ENCODE data around the gene CCIN.

Gene CCIN

DNA sequence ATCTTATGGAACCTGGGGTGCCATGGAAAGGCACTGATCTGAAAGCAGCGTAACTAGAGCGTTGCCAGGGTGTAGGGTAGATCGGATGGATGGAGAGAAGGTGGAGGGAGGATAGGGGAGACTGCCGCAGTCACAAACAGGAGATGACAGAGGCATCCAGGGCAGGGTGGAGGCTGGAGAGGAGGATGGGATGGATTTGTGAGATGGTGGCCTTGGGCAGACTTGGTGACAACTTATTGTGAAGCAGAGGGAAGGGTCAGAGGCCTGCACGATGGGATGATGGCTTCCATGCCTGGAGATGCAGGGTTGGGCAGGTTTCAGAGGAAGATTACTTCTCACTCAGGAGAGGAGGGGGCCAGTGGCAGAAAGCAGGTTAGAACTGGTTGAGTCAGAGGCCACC is 30.3 kb upstream of the CCIN start:
- H3K9me3 ChIP-seq (ENCODE audit: control insufficient read depth in 5 of 5, low read length in 5 of 5): no peaks in the 10 kb centered on the region
- peaks cover 0 to 9% (median 2%) of the 10 kb centered on the region in 5 donors for H3K36me3 ChIP-seq (ENCODE audit: control insufficient read depth in 5 of 5, insufficient read depth in 5 of 5, low read length in 5 of 5)
- peak overlapping the region in 2 of 5 donors; percentile 2 to 39 for H3K9ac ChIP-seq (ENCODE audit: low read length in 5 of 5)
- H3K4me3 ChIP-seq (ENCODE audit: low read depth in 1 of 5, low read length in 5 of 5): no peak overlapping the region
- peaks cover 0 to 2% (median 0%) of the 10 kb centered on the region in 5 donors for H3K27me3 ChIP-seq (ENCODE audit: control insufficient read depth in 5 of 5, insufficient read depth in 4 of 5, low read length in 5 of 5)
- no peak overlapping the region for H3K27ac ChIP-seq (ENCODE audit: low read depth, low read length)
- H3K4me1 ChIP-seq (ENCODE audit: control insufficient read depth in 5 of 5, insufficient read depth in 5 of 5, low read length in 5 of 5): peaks cover 15 to 82% (median 73%) of the 10 kb centered on the region in 5 donors

DNA sequence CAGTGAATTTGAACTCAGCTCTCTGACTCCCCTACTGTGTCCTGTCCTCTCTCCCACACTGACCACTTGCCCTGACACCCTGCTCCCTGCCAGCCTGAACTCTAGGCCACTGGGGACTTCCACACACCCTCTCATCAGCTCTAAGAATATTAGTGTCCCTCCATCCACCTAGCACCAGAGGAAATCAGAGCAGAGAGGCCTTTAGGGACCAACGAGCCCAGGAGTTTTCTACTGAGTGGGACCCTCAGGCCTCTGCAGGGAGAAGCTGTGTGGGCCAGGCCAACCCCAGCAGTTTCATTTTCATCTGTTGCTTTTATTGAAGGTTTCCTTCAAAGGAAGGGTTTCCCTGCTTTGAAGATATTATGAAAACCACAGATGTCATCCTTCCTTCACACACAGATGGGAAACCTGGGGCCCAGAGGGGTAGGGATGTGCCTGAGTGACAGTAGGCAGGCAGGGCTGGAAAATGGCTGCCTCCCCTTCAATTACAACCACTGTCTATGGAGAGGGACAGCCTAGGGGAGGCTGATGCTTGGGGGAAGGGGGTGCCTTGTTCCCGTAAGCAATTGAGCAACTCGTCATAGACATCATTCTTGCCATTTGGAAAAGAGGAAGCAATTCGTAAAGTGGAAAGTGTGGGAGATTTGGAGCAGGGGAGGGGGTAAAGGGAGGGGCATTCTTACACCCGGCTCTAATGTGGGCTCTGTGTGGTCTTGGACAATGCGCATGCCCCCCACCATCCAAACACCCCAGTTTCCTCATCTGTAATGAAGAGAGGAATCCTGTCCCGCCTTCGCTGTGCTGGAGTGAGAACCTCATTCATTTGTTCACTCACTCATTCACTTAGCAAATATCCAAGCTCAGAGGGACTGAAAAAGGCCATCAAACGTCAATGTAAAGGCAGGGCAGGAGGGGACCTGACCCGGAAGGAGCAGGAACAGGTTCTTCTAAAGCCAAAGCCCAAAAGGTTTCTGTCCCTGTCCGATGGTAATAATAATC is 28.8 kb upstream of the CCIN start:
- Histone ChIP-seq H3K9ac (ENCODE audit: low read length in 5 of 5) (peak overlapping the region in 4 of 5 donors; percentile 26 to 59 (median 42)), H3K27ac (ENCODE audit: low read depth, low read length) (peak overlapping the region; percentile 17), H3K4me1 (ENCODE audit: control insufficient read depth in 5 of 5, insufficient read depth in 5 of 5, low read length in 5 of 5) (peaks cover 15 to 90% (median 73%) of the 10 kb centered on the region in 5 donors)

DNA sequence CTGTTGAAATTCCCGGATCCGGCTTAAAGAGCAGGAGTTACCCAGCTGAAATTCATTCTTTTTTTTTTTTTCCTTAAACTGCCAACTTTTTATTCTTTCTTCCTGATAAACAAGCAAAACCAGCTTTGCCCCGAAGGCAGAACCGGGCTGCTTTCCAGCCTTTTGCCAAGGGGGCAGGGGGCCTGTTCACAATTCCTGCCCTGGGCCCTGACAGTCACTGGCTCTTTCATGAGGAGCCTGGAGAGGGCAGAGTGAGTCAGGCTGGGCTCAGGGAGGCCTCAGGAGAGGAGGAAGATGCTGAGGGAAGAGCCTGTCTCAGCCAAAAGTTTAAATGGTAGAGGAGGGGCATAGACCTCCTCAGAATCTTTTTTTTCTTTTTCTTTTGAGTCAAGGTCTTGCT is 27.9 kb upstream of the CCIN start:
- Histone ChIP-seq H3K9ac (ENCODE audit: low read length in 5 of 5) (peak overlapping the region in 2 of 5 donors; percentile 14 to 38), H3K27ac (ENCODE audit: low read depth, low read length) (no peak overlapping the region), H3K27me3 (ENCODE audit: control insufficient read depth in 5 of 5, insufficient read depth in 4 of 5, low read length in 5 of 5) (no peaks in the 10 kb centered on the region), H3K4me1 (ENCODE audit: control insufficient read depth in 5 of 5, insufficient read depth in 5 of 5, low read length in 5 of 5) (peaks cover 15 to 81% (median 65%) of the 10 kb centered on the region in 5 donors), H3K4me3 (ENCODE audit: low read depth in 1 of 5, low read length in 5 of 5) (no peak overlapping the region), H3K9me3 (ENCODE audit: control insufficient read depth in 5 of 5, low read length in 5 of 5) (peaks cover 0 to 3% (median 0%) of the 10 kb centered on the region in 5 donors), H3K36me3 (ENCODE audit: control insufficient read depth in 5 of 5, insufficient read depth in 5 of 5, low read length in 5 of 5) (peaks cover 0 to 9% (median 2%) of the 10 kb centered on the region in 5 donors)

More for the DNA sequence above, 28.8 kb upstream of the CCIN start:
- Histone ChIP-seq H3K9me3 (ENCODE audit: control insufficient read depth in 5 of 5, low read length in 5 of 5) (no peaks in the 10 kb centered on the region), H3K36me3 (ENCODE audit: control insufficient read depth in 5 of 5, insufficient read depth in 5 of 5, low read length in 5 of 5) (peaks cover 0 to 9% (median 2%) of the 10 kb centered on the region in 5 donors), H3K4me3 (ENCODE audit: low read depth in 1 of 5, low read length in 5 of 5) (peak overlapping the region in 2 of 5 donors; percentile 9 to 18), H3K27me3 (ENCODE audit: control insufficient read depth in 5 of 5, insufficient read depth in 4 of 5, low read length in 5 of 5) (peaks cover 0 to 2% (median 0%) of the 10 kb centered on the region in 5 donors)

DNA sequence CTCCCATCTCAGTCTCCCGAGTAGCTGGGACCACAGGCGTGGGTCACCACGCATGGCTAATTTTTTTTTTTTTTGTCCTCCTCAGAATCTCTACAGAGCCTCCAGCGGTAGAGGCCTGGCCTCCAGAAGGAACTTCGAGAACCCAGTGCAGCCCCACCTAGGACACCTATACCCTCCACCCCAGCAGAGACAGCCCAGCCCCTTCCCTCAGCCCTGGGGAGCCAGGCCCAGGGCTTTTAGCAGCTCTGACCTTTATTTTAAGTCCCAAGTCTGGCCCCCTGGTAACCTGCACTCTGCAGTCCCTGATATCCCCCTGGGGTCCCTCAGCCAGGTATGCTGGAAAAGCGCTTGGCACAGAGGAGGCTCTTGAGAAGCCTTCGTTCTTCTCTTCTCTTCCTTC is 27.4 kb upstream of the CCIN start:
- peaks cover 0 to 3% (median 0%) of the 10 kb centered on the region in 5 donors for H3K9me3 ChIP-seq (ENCODE audit: control insufficient read depth in 5 of 5, low read length in 5 of 5)
- peak overlapping the region; percentile 75 for H3K27ac ChIP-seq (ENCODE audit: low read depth, low read length)
- peak overlapping the region in 2 of 5 donors; percentile 21 to 55 for H3K9ac ChIP-seq (ENCODE audit: low read length in 5 of 5)
- H3K27me3 ChIP-seq (ENCODE audit: control insufficient read depth in 5 of 5, insufficient read depth in 4 of 5, low read length in 5 of 5): no peaks in the 10 kb centered on the region
- peaks cover 15 to 80% (median 64%) of the 10 kb centered on the region in 5 donors for H3K4me1 ChIP-seq (ENCODE audit: control insufficient read depth in 5 of 5, insufficient read depth in 5 of 5, low read length in 5 of 5)
- H3K36me3 ChIP-seq (ENCODE audit: control insufficient read depth in 5 of 5, insufficient read depth in 5 of 5, low read length in 5 of 5): peaks cover 0 to 9% (median 2%) of the 10 kb centered on the region in 5 donors
- H3K4me3 ChIP-seq (ENCODE audit: low read depth in 1 of 5, low read length in 5 of 5): no peak overlapping the region

DNA sequence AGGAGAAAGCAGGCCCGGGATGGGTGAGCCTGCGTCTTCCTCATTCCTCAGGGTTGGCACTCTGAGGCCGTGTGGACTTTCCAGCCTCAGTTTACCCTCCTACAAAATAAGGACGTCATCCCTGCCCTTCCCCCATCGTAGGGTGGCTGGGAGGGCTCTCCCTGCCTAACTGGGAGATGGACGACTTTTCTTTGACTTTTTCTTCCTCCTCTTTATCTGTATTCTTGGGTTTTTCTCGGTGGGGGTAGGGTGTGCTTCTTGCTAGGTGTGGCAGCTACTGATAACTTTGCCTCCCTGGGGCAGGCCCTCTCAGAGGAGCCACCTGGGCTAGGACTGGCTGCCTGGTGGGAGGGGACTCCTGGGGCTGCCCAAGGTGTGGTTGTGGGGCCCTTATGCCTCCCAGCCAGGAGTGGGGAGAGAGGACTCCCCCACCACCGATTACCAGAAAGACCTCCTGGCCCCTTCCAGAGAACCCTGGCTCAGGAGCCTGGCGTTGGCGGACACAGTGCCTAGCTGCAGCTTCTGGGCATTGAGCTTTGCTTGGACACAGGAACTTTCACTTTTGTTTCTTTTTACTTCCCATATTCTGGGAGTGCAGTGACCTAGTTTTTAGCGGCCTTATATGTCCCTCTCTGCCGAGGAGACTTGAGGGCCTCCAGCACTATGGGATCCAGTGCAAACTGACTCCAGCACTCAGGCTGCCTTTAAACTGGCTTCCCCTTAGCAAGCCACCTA is 26.5 kb upstream of the CCIN start:
- no peaks in the 10 kb centered on the region for H3K27me3 ChIP-seq (ENCODE audit: control insufficient read depth in 5 of 5, insufficient read depth in 4 of 5, low read length in 5 of 5)
- H3K36me3 ChIP-seq (ENCODE audit: control insufficient read depth in 5 of 5, insufficient read depth in 5 of 5, low read length in 5 of 5): peaks cover 0 to 12% (median 2%) of the 10 kb centered on the region in 5 donors
- H3K4me1 ChIP-seq (ENCODE audit: control insufficient read depth in 5 of 5, insufficient read depth in 5 of 5, low read length in 5 of 5): peaks cover 12 to 79% (median 58%) of the 10 kb centered on the region in 5 donors
- peaks cover 0 to 3% (median 0%) of the 10 kb centered on the region in 5 donors for H3K9me3 ChIP-seq (ENCODE audit: control insufficient read depth in 5 of 5, low read length in 5 of 5)
- H3K4me3 ChIP-seq (ENCODE audit: low read depth in 1 of 5, low read length in 5 of 5): peak overlapping the region; percentile 11 to 51 (median 35)
- peak overlapping the region; percentile 75 for H3K27ac ChIP-seq (ENCODE audit: low read depth, low read length)
- peak overlapping the region in 4 of 5 donors; percentile 18 to 55 (median 33) for H3K9ac ChIP-seq (ENCODE audit: low read length in 5 of 5)

DNA sequence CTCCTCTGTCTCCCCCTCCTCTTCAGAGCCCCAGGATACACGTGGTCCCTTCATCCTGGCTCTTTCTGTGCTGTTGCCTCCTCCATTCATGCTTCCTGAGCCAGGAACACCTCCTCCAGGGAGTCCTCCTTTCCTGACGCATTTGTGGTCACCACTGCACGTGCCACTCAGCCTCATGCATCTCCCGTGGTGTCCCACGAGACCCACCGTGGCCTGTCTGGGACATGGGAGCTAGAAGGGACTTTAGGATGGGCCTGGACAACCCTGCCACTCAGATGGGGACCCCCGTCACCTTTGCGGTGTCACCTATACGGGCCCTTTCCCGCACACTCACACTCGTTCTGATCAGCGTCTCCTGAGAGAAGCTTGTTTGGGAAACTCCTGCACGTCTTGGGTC is 25.9 kb upstream of the CCIN start:
- peak overlapping the region in 4 of 5 donors; percentile 18 to 55 (median 26) for H3K9ac ChIP-seq (ENCODE audit: low read length in 5 of 5)
- peaks cover 11 to 79% (median 58%) of the 10 kb centered on the region in 5 donors for H3K4me1 ChIP-seq (ENCODE audit: control insufficient read depth in 5 of 5, insufficient read depth in 5 of 5, low read length in 5 of 5)
- no peaks in the 10 kb centered on the region for H3K27me3 ChIP-seq (ENCODE audit: control insufficient read depth in 5 of 5, insufficient read depth in 4 of 5, low read length in 5 of 5)
- peak overlapping the region; percentile 75 for H3K27ac ChIP-seq (ENCODE audit: low read depth, low read length)
- H3K36me3 ChIP-seq (ENCODE audit: control insufficient read depth in 5 of 5, insufficient read depth in 5 of 5, low read length in 5 of 5): peaks cover 0 to 14% (median 2%) of the 10 kb centered on the region in 5 donors
- peaks cover 0 to 3% (median 0%) of the 10 kb centered on the region in 5 donors for H3K9me3 ChIP-seq (ENCODE audit: control insufficient read depth in 5 of 5, low read length in 5 of 5)
- H3K4me3 ChIP-seq (ENCODE audit: low read depth in 1 of 5, low read length in 5 of 5): peak overlapping the region; percentile 11 to 51 (median 35)

DNA sequence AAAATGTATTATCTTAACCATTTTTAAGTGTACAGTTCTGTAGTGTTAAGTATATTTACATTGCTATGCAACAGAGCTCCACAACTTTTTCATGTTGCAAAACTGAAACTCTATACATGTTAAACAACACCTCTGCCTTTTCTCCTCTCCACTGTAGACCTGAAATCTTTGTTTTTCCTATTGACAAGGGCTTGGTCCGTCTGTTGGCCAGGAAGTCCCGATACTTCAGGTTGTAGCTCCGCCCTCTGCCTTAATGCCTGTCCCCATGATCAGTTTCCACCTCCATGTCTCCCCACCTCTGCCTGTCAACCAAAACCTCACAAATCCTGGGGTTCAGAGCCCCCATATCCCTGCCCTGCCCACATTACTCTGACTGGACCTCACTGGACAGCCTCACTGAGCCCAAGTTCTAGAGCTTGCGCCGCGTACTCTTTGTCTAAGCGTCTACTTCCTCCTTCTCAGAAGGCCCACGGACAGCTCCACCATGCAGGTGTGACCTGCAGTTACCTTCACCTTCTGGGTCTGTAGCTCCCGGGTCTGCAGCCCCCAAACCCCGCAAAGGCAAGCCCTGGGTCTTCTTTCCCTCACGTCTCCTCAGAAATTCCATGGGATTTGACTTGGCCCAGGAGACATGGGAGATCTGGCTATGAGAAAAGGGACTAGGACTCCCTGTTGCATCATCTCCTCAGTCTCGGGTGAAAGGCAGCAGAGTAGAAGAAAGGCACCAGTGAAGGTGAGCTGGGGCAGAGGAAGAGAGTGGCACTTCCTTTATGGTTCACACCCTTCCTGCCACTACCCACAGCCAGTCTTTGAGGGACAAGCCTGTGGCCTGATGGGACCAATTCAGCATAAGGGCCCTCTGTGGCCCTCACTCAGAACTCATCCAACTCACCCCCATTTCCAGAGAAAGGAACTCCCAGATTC is 24.6 kb upstream of the CCIN start:
- Histone ChIP-seq H3K36me3 (ENCODE audit: control insufficient read depth in 5 of 5, insufficient read depth in 5 of 5, low read length in 5 of 5) (peaks cover 0 to 20% (median 4%) of the 10 kb centered on the region in 5 donors), H3K9ac (ENCODE audit: low read length in 5 of 5) (peak overlapping the region in 1 of 5 donors; percentile 24), H3K27me3 (ENCODE audit: control insufficient read depth in 5 of 5, insufficient read depth in 4 of 5, low read length in 5 of 5) (no peaks in the 10 kb centered on the region), H3K9me3 (ENCODE audit: control insufficient read depth in 5 of 5, low read length in 5 of 5) (peaks cover 0 to 3% (median 0%) of the 10 kb centered on the region in 5 donors), H3K27ac (ENCODE audit: low read depth, low read length) (no peak overlapping the region), H3K4me3 (ENCODE audit: low read depth in 1 of 5, low read length in 5 of 5) (no peak overlapping the region), H3K4me1 (ENCODE audit: control insufficient read depth in 5 of 5, insufficient read depth in 5 of 5, low read length in 5 of 5) (peaks cover 20 to 80% (median 61%) of the 10 kb centered on the region in 5 donors)

DNA sequence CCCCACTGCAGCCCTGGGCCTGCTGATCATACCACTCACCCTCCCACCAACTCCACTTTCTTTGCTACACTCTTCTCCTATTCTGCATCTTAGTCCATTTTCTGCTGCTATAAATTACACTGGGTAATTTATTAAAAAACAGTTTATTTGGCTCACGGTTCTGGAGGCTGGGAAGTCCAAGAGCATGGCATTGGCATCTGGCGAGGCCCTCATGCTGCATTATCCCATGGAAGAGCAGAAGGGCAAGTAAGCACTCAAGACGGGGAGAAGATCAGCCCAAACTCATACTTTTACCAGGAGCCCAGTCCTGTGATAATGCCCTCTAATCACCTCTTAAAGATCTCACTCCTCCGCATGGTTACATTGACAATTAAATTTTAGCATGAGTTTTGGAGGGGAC is 23.2 kb upstream of the CCIN start:
- Histone ChIP-seq H3K27me3 (ENCODE audit: control insufficient read depth in 5 of 5, insufficient read depth in 4 of 5, low read length in 5 of 5) (no peaks in the 10 kb centered on the region), H3K9me3 (ENCODE audit: control insufficient read depth in 5 of 5, low read length in 5 of 5) (peaks cover 0 to 3% (median 0%) of the 10 kb centered on the region in 5 donors), H3K4me1 (ENCODE audit: control insufficient read depth in 5 of 5, insufficient read depth in 5 of 5, low read length in 5 of 5) (peaks cover 18 to 77% (median 59%) of the 10 kb centered on the region in 5 donors), H3K4me3 (ENCODE audit: low read depth in 1 of 5, low read length in 5 of 5) (no peak overlapping the region), H3K27ac (ENCODE audit: low read depth, low read length) (no peak overlapping the region), H3K36me3 (ENCODE audit: control insufficient read depth in 5 of 5, insufficient read depth in 5 of 5, low read length in 5 of 5) (peaks cover 0 to 32% (median 11%) of the 10 kb centered on the region in 5 donors), H3K9ac (ENCODE audit: low read length in 5 of 5) (no peak overlapping the region)

DNA sequence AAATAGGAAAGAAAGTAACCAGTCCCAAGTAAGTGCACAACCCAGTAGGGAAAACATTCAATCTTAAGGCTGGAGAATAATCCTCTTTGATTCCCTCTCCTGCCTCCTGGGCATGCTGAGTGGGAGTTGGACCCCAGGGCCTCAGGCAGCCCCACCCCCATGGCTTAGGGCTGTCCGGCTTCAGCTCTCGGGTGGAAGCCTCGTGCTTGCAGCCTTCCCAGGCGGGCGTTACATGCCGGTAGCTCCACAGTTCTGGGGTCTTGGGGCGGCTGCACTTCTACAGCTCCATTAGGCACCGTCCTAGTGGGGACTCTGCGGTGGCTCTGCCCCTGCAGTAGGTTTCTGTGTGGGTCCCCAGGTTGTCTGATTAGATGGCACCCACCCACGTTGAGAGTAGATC is 22.5 kb upstream of the CCIN start:
- no peaks in the 10 kb centered on the region for H3K27me3 ChIP-seq (ENCODE audit: control insufficient read depth in 5 of 5, insufficient read depth in 4 of 5, low read length in 5 of 5)
- no peak overlapping the region for H3K9ac ChIP-seq (ENCODE audit: low read length in 5 of 5)
- H3K4me1 ChIP-seq (ENCODE audit: control insufficient read depth in 5 of 5, insufficient read depth in 5 of 5, low read length in 5 of 5): peaks cover 18 to 77% (median 59%) of the 10 kb centered on the region in 5 donors
- H3K9me3 ChIP-seq (ENCODE audit: control insufficient read depth in 5 of 5, low read length in 5 of 5): peaks cover 0 to 3% (median 0%) of the 10 kb centered on the region in 5 donors
- peaks cover 0 to 38% (median 13%) of the 10 kb centered on the region in 5 donors for H3K36me3 ChIP-seq (ENCODE audit: control insufficient read depth in 5 of 5, insufficient read depth in 5 of 5, low read length in 5 of 5)
- H3K4me3 ChIP-seq (ENCODE audit: low read depth in 1 of 5, low read length in 5 of 5): no peak overlapping the region
- H3K27ac ChIP-seq (ENCODE audit: low read depth, low read length): no peak overlapping the region

Data from subcutaneous abdominal adipose tissue (tissue), 5 donors.